ENCODE results near the gene PAQR5.
A peak's percentile ranks its signal among the peaks of the same experiment; 100 is the strongest.
"Not testable (repeated sequence)": the region's sequence is repeated elsewhere in the genome, so short reads cannot be mapped to it uniquely, and the experiment has no call there.

Gene PAQR5

DNA sequence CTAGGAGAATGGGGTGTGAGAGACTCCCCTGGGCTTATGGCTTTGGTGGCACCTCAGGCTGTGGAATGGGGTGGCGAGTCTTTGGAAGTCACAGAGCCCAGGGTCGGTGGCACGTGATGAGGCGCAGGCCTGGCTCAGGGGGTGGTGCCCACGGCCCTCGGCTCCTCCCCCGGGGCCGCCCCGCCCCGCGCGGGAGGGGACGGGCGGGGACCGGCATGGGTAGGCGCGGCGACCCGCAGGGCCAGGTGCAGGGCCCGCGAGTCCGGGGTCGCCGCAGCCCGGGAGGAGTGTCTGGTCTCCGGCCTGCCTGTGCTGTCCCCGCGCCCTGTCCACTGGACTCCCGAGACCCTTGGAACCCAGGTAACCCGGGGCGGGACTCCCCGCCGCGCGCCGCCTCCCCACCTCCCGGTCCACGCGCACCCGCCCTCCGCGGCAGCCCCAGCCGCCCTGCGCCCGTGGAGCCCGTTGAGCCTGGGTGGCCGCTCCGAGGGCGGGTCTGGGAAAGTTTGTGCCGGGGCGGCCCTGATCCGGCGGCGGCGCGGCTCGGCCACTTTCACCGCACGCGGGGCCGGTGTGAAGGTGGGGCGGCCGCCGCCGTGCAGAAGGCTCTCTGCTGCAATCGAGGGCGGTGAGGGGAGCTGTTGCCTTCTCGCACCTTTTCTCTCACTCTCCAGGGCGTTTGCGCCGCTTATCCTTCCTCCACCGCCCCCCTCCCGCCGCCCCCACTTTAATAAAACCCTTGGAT, at the start of gene PAQR5:
TSS of gene PAQR5 (plus strand) at position 216 of the 745 bp plus-strand sequence. CDS start 61,169 bp downstream, outside the sequence.
- no peak for FAIRE-seq

DNA sequence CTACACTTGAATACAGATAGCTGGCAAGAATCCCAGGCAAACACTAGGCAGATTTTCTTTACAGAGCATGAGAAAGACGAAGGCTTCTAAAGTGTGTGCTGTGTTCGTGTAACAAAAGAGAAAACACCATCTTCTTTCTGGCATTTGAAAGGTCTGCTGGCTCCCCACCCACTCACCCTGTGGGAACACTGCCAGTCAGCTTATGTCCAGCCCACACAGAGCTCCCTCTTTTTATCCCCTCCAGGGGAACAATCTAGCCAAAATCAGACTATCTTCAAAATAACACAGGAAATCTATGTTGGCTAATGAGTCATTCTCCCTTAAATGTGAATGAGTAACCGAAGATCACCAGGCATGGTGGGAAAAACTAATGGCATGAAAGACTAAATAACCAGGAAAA, 45.6 kb upstream of the PAQR5 start:
- no peak for FAIRE-seq

DNA sequence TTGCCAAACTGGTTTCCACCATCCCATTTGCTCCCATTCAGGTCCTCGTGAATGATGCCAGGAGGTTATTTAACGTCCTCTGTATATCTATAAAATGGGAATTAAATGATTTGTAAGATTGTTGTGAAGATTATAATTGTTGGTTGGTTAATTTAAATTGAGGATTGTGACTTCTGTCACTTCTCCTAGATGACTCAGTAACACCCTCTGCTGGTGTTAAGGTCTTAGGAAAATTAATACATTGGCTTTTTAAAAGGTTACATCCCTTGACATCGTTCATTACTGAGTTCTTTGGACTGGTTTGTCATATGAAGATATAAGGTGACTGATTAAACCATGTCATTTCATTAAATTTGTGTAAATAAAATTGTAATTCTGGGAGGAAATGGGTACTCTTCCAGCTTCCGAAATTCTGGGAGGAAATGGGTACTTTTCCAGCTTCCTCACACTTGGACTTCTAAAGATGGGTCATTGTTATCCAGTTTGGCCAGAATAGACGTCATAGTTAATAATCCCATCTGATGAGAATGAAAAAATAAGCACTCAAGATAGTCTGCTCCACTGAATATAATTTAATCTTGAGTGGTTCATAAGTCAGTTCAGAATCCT, 33.3 kb upstream of the PAQR5 start:
- peak; percentile 60 for FAIRE-seq

- no peak for FAIRE-seq
Measured at GRCh38 chr15:69271217-69271616, 27.5 kb upstream of the PAQR5 start.

GRCh38 chr15:69272139-69272538, 26.6 kb upstream of the PAQR5 start:
- no peak for FAIRE-seq

DNA sequence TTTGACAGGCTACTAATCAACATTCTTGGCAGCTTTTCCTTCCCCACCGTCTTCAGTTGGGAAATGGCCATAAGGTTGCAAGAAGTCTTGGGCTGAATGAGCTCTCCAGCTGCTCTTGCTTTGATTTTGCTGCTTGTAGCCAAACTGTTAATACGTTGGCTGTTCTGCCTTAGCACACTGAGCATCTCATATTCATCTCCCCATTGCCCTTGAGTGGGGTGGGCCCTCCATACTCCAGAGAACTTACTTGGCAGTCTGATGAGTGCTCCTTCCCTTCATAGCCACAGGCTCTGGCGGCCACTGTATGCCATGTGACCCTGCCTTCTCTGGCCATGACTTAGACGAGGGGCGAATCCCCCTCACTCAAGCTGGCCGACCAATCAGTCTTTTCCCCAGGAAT, 25.8 kb upstream of the PAQR5 start:
- FAIRE-seq: no peak

GRCh38 chr15:69275074-69275670, 23.5 kb upstream of the PAQR5 start:
- no peak for FAIRE-seq

DNA sequence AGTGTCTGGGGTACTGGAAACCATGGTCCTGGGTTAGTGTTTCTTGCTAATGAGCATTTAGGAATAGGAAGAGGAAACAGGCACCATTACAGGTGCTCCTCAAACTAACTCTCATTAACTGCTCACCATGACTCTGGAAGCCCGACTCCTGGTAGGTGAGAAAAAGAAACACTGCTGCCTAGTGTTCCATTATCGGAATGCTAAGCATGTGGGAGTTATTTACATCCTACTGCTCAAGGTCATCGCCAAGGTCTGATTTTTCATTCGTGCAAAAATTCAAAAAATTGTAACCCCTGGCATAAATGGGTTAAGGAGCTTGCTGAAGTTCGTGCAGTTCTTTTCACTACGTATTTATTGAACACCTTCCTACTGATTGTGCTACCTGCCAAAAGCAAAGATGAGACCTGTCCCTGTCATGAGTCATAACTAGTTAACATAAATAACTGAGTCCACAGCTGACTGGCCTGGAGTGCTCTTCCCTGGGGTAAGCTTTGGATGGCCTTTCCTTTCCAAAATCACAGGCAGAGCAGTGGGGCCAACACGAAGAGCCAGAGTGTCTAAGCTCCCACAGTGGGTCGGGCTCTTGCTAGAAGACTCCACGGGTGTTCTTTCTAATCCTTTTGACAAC, 22.7 kb upstream of the PAQR5 start:
- FAIRE-seq: no peak

DNA sequence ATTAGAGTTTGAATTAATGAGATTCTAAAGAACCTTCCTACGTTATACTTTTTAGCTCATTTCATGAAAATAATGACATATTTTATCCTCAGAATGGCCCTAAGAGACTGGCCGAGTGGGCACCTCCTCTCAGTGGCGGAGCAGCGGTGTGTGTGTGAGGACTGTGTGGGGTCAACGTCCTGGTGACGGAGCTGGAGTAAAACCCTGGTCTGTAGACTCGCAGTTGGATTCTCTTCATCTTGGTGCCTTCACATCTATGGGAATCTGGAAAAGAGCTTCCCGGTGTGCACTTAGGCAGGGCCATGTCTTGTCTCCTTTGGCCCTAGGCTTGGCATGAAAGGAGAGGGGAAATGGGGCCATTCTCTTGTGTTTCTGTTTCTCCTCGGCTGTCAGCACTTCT, 21.4 kb upstream of the PAQR5 start:
- FAIRE-seq: no peak

DNA sequence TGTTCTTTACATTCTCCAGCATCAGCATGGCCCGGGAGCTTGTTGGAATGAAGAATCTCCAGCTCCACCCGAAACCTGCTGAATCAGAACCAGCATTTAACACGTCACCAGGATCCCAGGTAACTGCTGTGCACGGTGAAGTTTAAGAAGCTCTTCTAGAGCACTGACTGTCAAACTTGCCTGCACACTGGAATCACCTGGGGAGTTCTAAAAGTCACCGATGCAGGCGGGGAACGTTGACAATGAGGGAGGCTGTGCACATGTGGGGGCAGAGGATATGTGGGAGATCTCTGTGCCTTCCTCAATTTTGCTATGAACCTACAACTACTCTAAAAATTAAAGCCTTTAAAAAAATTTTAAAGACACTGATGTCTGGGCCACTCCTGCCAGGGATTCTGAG, 19.1 kb upstream of the PAQR5 start:
- FAIRE-seq: no peak

GRCh38 chr15:69280783-69281182, 17.9 kb upstream of the PAQR5 start:
- FAIRE-seq: no peak

GRCh38 chr15:69282104-69282743, 16.5 kb upstream of the PAQR5 start:
- no peak for FAIRE-seq

GRCh38 chr15:69285834-69286233, 12.9 kb upstream of the PAQR5 start:
- FAIRE-seq: no peak

DNA sequence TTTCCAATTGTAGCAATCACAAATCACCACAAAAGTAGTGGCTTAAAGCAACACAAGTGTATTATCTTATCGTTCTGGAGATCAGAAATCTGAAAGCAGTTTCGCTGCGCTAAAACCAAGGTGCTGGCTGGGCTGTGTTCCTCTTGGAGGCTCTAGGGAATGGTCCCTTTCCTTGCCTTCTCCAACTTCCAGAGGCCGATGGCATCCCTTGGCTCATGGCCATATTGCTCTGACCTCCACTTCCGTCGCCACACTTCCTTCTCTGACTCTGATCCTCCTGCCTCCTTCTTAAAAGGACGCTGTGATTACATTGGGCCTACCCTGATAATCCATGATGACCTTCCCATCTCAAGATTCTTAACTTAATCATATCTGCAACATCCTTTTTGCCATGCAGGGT, 10.7 kb upstream of the PAQR5 start:
- no peak for FAIRE-seq

DNA sequence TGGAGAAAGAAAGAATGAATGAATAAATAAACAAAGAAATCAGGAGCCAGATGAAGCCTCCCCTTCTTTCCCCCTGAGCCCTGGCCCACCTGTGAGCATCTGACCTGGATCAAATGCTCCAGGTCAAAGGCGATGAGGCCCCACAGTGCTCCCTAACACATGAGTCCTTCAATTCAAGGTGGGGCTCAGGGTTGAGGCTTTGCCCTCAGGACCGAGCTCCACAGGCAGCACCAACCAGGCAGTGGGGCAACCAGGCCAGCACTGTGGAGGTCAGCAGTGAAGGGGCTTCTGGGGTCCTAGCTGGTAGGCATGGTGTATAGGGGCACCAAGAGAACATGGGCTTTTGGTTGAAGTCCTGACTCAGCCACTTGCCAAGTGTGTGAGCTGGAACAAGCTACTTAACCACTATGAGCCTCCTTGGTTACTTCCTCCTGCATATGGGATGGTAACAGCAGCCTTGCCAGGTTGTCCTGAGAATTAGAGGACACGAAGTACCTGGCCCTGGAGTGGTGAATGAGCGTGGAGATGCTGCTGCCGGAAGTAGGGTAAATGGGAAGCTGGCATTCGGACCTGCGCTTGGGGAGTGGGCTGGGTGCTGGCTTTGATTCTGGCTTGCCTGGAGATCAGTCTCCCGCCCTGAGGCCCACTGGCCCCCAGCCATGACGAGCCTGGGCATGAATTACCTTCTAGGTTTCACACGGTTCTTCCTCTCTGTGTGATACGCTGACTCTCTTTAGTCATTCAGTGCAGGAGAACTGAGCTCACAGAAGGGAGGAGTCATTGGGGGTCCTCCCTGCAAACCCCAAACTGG, 10.0 kb upstream of the PAQR5 start:
- no peak for FAIRE-seq

DNA sequence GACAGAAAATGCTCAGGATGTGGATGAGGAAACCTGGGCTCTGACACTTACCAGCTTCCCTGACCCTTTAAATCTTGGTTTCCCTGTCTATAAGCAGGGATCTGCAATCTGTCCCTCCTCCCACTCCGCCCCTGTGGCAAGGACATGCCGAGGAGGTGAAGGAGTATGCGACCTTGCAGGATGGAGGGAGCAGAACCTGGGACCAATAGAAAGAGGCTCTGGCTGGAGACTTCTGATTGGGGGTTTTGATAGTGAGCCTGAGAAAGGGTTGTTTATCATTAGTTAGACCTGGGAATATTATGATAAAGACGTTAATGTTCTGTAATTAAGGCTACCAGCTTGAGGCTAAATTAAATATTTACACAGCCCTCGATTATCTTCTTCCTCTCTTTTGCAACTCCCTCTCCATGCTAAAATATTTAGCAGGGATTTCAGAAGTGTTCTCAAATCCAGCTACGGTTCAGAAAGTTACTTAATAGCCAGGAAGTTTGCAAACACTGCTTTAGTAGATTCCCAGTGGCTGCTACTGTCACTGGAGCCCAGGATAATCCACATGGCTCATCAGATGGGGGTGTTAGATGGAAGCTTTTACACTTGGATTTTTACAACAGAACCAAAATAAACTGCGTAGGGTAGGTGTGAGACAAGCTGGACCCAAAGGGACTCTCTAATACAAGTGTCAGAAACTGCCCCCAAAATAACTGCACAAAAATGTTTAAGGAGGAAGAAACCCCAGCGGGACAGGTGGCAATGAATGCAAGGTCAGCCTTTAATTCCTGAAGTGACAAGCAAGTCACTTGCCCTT, 9.2 kb upstream of the PAQR5 start:
- no peak for FAIRE-seq

GRCh38 chr15:69290346-69291164, 8.2 kb upstream of the PAQR5 start:
- FAIRE-seq: no peak

GRCh38 chr15:69291651-69292050, 7.1 kb upstream of the PAQR5 start:
- not testable (repeated sequence) for FAIRE-seq

- no peak for FAIRE-seq
Measured at GRCh38 chr15:69292826-69293420, 5.8 kb upstream of the PAQR5 start.
